HG02981 (cell line): ENCODE measurements around the gene SPATS2.
"Not testable (repeated sequence)": the region's sequence is repeated elsewhere in the genome, so short reads cannot be mapped to it uniquely, and the experiment has no call there.

Source experiments
- ATAC-seq: cut with Tn5 transposase; IDR thresholded peaks from one replicate; pipeline ENCODE4 v1.9.1; 2021; ENCODE audit warnings: mild to moderate bottlenecking, moderate library complexity; ENCODE audit not compliant: unreplicated experiment

The SPATS2 gene

GRCh38 chr12:49403971-49404450, 36.7 kb downstream of the SPATS2 start:
- ATAC-seq, result no peak

- ATAC-seq, result no peak
Measured at GRCh38 chr12:49404956-49405355, 37.7 kb downstream of the SPATS2 start.

GRCh38 chr12:49410818-49411217, 43.6 kb downstream of the SPATS2 start:
- ATAC-seq, result no peak

- ATAC-seq, result no peak
Measured at GRCh38 chr12:49413010-49413409, 45.7 kb downstream of the SPATS2 start.

GRCh38 chr12:49413796-49414195, 46.5 kb downstream of the SPATS2 start:
- ATAC-seq, result no peak

GRCh38 chr12:49414364-49414763, 47.1 kb downstream of the SPATS2 start:
- no peak for ATAC-seq

GRCh38 chr12:49415521-49415970, 48.3 kb downstream of the SPATS2 start:
- no peak for ATAC-seq

- no peak for ATAC-seq
Measured at GRCh38 chr12:49416892-49417291, 49.6 kb downstream of the SPATS2 start.

- ATAC-seq, result no peak
Measured at GRCh38 chr12:49417558-49417957, 50.3 kb downstream of the SPATS2 start.

GRCh38 chr12:49420556-49420955, 53.3 kb downstream of the SPATS2 start:
- no peak for ATAC-seq

- no peak for ATAC-seq
Measured at GRCh38 chr12:49422114-49422513, 54.9 kb downstream of the SPATS2 start.

GRCh38 chr12:49428793-49429192, 61.5 kb downstream of the SPATS2 start:
- no peak for ATAC-seq

- no peak for ATAC-seq
Measured at GRCh38 chr12:49432616-49433015, 65.4 kb downstream of the SPATS2 start.

GRCh38 chr12:49436799-49437198, 69.5 kb downstream of the SPATS2 start:
- not testable (repeated sequence) for ATAC-seq

GRCh38 chr12:49439042-49439441, 71.8 kb downstream of the SPATS2 start:
- no peak for ATAC-seq

- no peak for ATAC-seq
Measured at GRCh38 chr12:49440035-49440434, 72.8 kb downstream of the SPATS2 start.

GRCh38 chr12:49442915-49443314, 75.7 kb downstream of the SPATS2 start:
- no peak for ATAC-seq

- ATAC-seq, result no peak
Measured at GRCh38 chr12:49446571-49446970, 79.3 kb downstream of the SPATS2 start.

- ATAC-seq, result no peak
Measured at GRCh38 chr12:49448858-49449257, 81.6 kb downstream of the SPATS2 start.

- ATAC-seq, result peak; percentile 74
Measured at GRCh38 chr12:49451468-49452259, 84.4 kb downstream of the SPATS2 start.

GRCh38 chr12:49455501-49455900, 88.2 kb downstream of the SPATS2 start:
- ATAC-seq, result no peak

GRCh38 chr12:49456131-49456679, 88.9 kb downstream of the SPATS2 start:
- ATAC-seq, result no peak
